OCI-LY7 (cell line): ENCODE results near the gene USB1. TPM values are rescaled to one million over a fixed set of nuclear protein-coding genes. Genes with fewer than 3 reads are reported as not detected.

Source experiments
- BruUV-seq: library from RNA; stranded (reverse); fragments of 400-500 nt; replicated peaks from 2 replicates; lab custom pipeline; 2021; lab: Mats Ljungman, UMichigan
- CTCF ChIA-PET: fragments of 300-600 bp; sonication (Branson Sonifier 250); formaldehyde crosslinking; loops from one replicate; lab custom pipeline; 2022; ENCODE audit warnings: antibody characterized with exemption; ENCODE audit not compliant: unreplicated experiment; lab: Charles Lee
- POLR2A ChIA-PET: fragments of 300-600 bp; sonication (Branson Sonifier 250); formaldehyde crosslinking; loops from one replicate; lab custom pipeline; 2022; ENCODE audit warnings: antibody characterized with exemption; lab: Charles Lee
- DNase-seq: peaks from one replicate; pipeline ENCODE4 v3.0.0-alpha.2; 2015; ENCODE audit warnings: low spot score
- H2AFZ ChIP-seq: fragments of 200-600 bp; sonication (generic), shearing (Covaris generic); 2 replicates; pipeline ENCODE4 v1.6.1; 2014; ENCODE audit warnings: mild to moderate bottlenecking, antibody characterized with exemption, low read length, moderate library complexity
- H3K27ac ChIP-seq: fragments of 200-600 bp; sonication (generic); 2 replicates; pipeline ENCODE4 v1.5.1; 2014; ENCODE audit warnings: mixed run types, low read depth, mild to moderate bottlenecking, moderate library complexity, low read length, inconsistent platforms; ENCODE audit not compliant: poor library complexity, severe bottlenecking
- H3K36me3 ChIP-seq: fragments of 200-600 bp; sonication (generic); 2 replicates; pipeline ENCODE4 v1.6.1; 2014; ENCODE audit warnings: mild to moderate bottlenecking, antibody characterized with exemption, low read length, moderate library complexity, mixed read lengths; ENCODE audit not compliant: insufficient read depth
- H3K4me1 ChIP-seq: fragments of 200-600 bp; sonication (generic); 2 replicates; pipeline ENCODE4 v1.5.1; 2014; ENCODE audit warnings: mild to moderate bottlenecking, low read length; ENCODE audit not compliant: insufficient read depth, poor library complexity, severe bottlenecking
- H3K4me2 ChIP-seq: fragments of 200-600 bp; sonication (generic); 2 replicates; pipeline ENCODE4 v1.6.1; 2014; ENCODE audit warnings: mild to moderate bottlenecking, low read length
- H3K4me3 ChIP-seq: fragments of 200-600 bp; sonication (generic); 2 replicates; pipeline ENCODE4 v1.5.1; 2014; ENCODE audit warnings: mild to moderate bottlenecking, low read depth, low read length; ENCODE audit not compliant: poor library complexity, severe bottlenecking
- H3K79me2 ChIP-seq: fragments of 200-600 bp; sonication (generic); 2 replicates; pipeline ENCODE4 v1.6.1; 2016; ENCODE audit warnings: low read depth, mild to moderate bottlenecking, low read length, moderate library complexity, mixed read lengths; ENCODE audit not compliant: insufficient read depth
- H3K9me2 ChIP-seq: fragments of 200-600 bp; sonication (generic); 2 replicates; pipeline ENCODE4 v1.6.1; 2016; ENCODE audit warnings: mild to moderate bottlenecking, low read length, mixed read lengths; ENCODE audit not compliant: insufficient read depth
- H3K9me3 ChIP-seq: fragments of 200-600 bp; sonication (generic); 2 replicates; pipeline ENCODE4 v1.6.1; 2014; ENCODE audit warnings: mild to moderate bottlenecking, mixed run types, low read length, mixed read lengths
- H4K20me1 ChIP-seq: fragments of 200-600 bp; sonication (generic); 2 replicates; pipeline ENCODE4 v1.6.1; 2014; ENCODE audit warnings: mild to moderate bottlenecking, antibody characterized with exemption, low read length, moderate library complexity, mixed read lengths; ENCODE audit not compliant: insufficient read depth
- EZH2phosphoT487 ChIP-seq: fragments of 200-600 bp; sonication (generic); IDR thresholded peaks from 2 replicates; pipeline ENCODE4 v1.6.1; 2018; ENCODE audit warnings: low read depth, borderline replicate concordance, mild to moderate bottlenecking, mixed run types, antibody characterized with exemption, low read length, moderate library complexity, mixed read lengths
- intact Hi-C: fragments of 100-400 bp; cut with micrococcal nuclease; formaldehyde crosslinking; loops from one replicate; pipeline ENCODE4 v1.10.0; 2022; ENCODE audit not compliant: unreplicated experiment
- total RNA-seq, 2 experiments: library from RNA; depleted of rRNA in 1 of 2; stranded (reverse); fragments of >200 nt in 1 of 2; shearing (Covaris generic) in 1 of 2; gene quantifications; 2 replicates each; pipeline ENCODE4 v1.2.3, GENCODE V29; 2014 to 2022
- TF ChIP-seq, protein P1 (sequence below): fragments of 200-600 bp; sonication (generic); conservative IDR thresholded peaks from 2 replicates; pipeline ENCODE4 v1.5.1; 2014; ENCODE audit warnings: mild to moderate bottlenecking, antibody characterized with exemption, low read length, moderate library complexity, mixed read lengths

USB1 gene
- total RNA-seq, 2 experiments from 2014 or later, result 12.5 to 48.3 TPM

DNA sequence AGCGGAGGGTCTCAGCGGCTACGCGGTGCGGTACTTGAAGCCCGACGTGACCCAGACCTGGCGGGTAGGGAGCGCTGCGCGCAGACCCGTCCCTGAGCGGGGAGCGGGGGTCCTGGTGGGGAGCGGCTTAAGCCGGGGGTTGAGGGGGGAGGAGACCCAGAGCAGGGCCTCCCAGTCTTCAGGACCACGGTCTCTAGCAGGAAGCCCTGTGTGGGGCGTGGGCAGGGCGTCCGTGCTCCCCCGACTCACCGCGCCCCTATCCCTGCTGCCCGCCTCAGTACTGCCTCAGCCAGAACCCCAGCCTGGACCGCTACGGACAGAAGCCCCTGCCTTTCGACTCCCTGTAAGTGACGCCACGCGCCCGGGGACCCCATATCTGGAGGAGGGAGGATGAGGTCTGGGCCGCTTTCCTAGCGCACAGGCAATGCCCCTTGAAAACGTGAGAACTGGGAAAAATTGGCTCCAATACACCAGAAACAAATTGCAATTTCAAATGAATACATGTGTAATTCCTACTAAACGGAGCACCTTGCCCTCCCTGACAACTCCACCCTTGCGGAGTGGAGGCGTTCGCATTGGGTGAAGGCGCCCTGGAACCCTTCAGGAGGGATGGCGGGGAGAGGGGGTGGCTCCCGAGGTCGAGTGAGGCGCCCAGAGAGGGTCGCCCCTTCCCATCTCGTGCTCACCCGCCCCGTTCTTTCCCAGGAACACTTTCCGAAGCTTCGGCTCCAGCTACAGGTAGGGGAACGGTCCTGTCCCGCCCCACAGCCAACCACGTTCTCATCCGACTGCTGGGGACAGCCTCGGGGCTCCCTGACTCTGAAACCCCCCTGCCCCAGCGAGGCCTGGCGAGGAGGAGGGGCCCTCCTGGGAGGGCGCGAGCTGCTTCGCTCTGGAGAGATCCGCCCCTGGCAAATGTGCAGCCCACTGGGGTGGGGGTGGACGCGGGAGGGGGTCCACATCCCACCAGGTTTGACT is 15.7 kb upstream of the USB1 start:
- no peak overlapping the region for H3K27ac ChIP-seq
- no peaks in the 10 kb centered on the region for H3K79me2 ChIP-seq
- no peaks in the 10 kb centered on the region for H4K20me1 ChIP-seq
- no peak overlapping the region for H3K4me3 ChIP-seq
- H3K36me3 ChIP-seq, result no peaks in the 10 kb centered on the region
- H3K4me1 ChIP-seq, result peaks cover 14% of the 10 kb centered on the region
- ChIA-PET POLR2A (no interaction called here), CTCF (no interaction called here)
- H3K4me2 ChIP-seq, result no peak overlapping the region
- BruUV-seq, result no TSS peak
- TF ChIP-seq, protein P1, sequence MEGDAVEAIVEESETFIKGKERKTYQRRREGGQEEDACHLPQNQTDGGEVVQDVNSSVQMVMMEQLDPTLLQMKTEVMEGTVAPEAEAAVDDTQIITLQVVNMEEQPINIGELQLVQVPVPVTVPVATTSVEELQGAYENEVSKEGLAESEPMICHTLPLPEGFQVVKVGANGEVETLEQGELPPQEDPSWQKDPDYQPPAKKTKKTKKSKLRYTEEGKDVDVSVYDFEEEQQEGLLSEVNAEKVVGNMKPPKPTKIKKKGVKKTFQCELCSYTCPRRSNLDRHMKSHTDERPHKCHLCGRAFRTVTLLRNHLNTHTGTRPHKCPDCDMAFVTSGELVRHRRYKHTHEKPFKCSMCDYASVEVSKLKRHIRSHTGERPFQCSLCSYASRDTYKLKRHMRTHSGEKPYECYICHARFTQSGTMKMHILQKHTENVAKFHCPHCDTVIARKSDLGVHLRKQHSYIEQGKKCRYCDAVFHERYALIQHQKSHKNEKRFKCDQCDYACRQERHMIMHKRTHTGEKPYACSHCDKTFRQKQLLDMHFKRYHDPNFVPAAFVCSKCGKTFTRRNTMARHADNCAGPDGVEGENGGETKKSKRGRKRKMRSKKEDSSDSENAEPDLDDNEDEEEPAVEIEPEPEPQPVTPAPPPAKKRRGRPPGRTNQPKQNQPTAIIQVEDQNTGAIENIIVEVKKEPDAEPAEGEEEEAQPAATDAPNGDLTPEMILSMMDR, result no peak
- no peak for TF ChIP-seq EZH2phosphoT487
- no peak for DNase-seq
- intact Hi-C loops, result no loop called here
- no peak overlapping the region for H2AFZ ChIP-seq
- no peaks in the 10 kb centered on the region for H3K9me3 ChIP-seq
- no peaks in the 10 kb centered on the region for H3K9me2 ChIP-seq

DNA sequence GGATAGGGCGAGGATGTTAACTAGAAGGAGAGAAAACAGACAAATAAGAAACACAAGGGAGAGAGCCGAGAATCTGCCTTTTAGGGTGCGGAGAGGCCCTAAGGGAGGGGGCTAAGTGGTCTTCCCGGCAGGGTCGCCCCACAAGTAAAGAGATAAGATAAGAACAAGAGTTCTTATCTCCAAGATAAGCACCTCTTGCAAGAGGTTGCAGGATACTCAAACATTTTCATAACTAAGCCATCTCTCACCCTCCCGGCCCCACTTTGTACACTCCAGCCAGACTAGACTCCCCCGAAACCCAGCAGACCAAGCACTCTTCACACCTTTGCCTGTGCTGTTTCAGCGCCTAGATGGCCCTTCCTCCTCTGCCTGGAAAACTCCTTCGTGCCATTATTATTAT is 15.0 kb upstream of the USB1 start:
- Histone ChIP-seq H4K20me1 (no peaks in the 10 kb centered on the region), H3K4me1 (peaks cover 14% of the 10 kb centered on the region), H3K9me2 (no peaks in the 10 kb centered on the region), H3K79me2 (no peaks in the 10 kb centered on the region), H3K36me3 (no peaks in the 10 kb centered on the region), H3K27ac (no peak overlapping the region), H3K4me3 (no peak overlapping the region), H2AFZ (no peak overlapping the region), H3K9me3 (no peaks in the 10 kb centered on the region), H3K4me2 (no peak overlapping the region)
- CTCF ChIA-PET, result no interaction called here
- BruUV-seq, result no TSS peak
- no peak for DNase-seq
- TF ChIP-seq, protein P1, result no peak
- TF ChIP-seq EZH2phosphoT487, result no peak
- intact Hi-C loops, result no loop called here
- POLR2A ChIA-PET, result no interaction called here
